ENCODE data around the gene TCAIM.

- no peak for TF ChIP-seq CTCF (IDR thresholded peaks at IDR 0.05)
- no peak for TF ChIP-seq POLR2AphosphoS5 (IDR thresholded peaks at IDR 0.05; ENCODE audit: low read depth, low read length)
- no peak for TF ChIP-seq PBX3 (IDR thresholded peaks at IDR 0.05)
- TF ChIP-seq CHD2 (IDR thresholded peaks at IDR 0.05; ENCODE audit: low read length, partially characterized antibody): no peak
- no peak for TF ChIP-seq YY1 (IDR thresholded peaks at IDR 0.05; ENCODE audit: low read depth)
- TF ChIP-seq GATA2 (CRISPR knock-in tag; IDR thresholded peaks at IDR 0.05): no peak
- no peak for TF ChIP-seq RCOR1 (IDR thresholded peaks at IDR 0.05; ENCODE audit: low read length)
- TF ChIP-seq EP300 (IDR thresholded peaks at IDR 0.05; ENCODE audit: borderline replicate concordance in 1 of 2, low read depth in 1 of 2, low read length in 1 of 2): no peak
- TF ChIP-seq NFIC (IDR thresholded peaks at IDR 0.05; ENCODE audit: borderline replicate concordance): no peak
- TF ChIP-seq MXI1 (IDR thresholded peaks at IDR 0.05; ENCODE audit: low read depth, low read length): no peak
- no peak for TF ChIP-seq EZH2phosphoT487 (IDR thresholded peaks at IDR 0.05; ENCODE audit: borderline replicate concordance, low read depth)
- TF ChIP-seq ELF1 (IDR thresholded peaks at IDR 0.05): no peak
These were observed 90.3 kb downstream of the TCAIM start for GRCh38 chr3:44428910-44429309.

Data from SK-N-SH (cell line).